ENCODE results near the gene ELMO1.

The ELMO1 gene

DNA sequence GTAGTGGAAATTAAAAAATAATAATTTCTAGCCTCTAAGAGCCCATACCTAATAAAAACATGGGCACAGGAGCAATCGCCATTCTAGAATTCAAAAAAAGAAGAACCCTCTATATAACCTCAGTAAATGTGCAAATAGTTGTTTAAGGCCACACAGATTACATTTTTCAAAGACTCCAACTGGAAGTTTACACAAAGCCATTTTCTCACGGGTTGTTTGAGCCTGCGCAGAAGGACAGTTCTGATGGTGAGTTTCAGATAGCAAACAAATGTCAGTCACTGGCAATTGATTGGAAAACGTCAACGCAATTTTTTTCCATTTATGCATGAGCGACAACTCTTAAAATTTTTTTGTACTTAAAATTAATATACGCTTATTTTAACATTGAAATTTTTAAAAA is 23.0 kb upstream of the ELMO1 start:
- no peak for DNase-seq
- Histone ChIP-seq H3K4me1 (ENCODE audit: control insufficient read depth, insufficient read depth, low read length, poor library complexity, severe bottlenecking) (no peaks in the 10 kb centered on the region), H3K36me3 (ENCODE audit: control insufficient read depth, insufficient read depth, low read length) (no peaks in the 10 kb centered on the region), H3K4me3 (ENCODE audit: insufficient read depth, low read depth, low read length, poor library complexity, severe bottlenecking) (no peak overlapping the region), H3K27me3 (replicated peaks; ENCODE audit: control insufficient read depth, insufficient read depth, low read length, poor library complexity, severe bottlenecking) (no peaks in the 10 kb centered on the region), H3K9me3 (ENCODE audit: control insufficient read depth, low read length) (no peaks in the 10 kb centered on the region), H3K27ac (ENCODE audit: insufficient read depth, low read length, poor library complexity, severe bottlenecking) (no peak overlapping the region)

DNA sequence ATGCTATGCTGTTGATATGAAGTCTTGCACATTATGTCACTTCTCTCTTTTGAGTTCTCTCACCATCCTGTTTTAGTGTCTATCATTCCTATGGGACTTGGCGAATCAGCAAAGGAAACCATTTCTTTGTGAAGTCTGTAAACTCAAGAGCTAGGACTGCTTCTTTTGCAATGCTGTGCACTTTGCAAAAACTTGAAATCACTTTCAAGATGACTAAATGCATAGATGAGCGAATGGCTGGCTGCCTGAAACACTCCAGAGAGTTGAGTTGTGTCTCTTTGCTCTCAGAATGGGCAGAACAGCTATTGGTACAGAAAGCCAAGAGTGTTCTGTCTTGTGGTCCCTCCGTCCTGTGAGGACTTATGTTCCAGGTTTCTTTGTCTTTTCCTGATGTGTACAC is 18.3 kb upstream of the ELMO1 start:
- Histone ChIP-seq H3K27ac (ENCODE audit: insufficient read depth, low read length, poor library complexity, severe bottlenecking) (no peak overlapping the region), H3K4me1 (ENCODE audit: control insufficient read depth, insufficient read depth, low read length, poor library complexity, severe bottlenecking) (no peaks in the 10 kb centered on the region), H3K36me3 (ENCODE audit: control insufficient read depth, insufficient read depth, low read length) (no peaks in the 10 kb centered on the region), H3K4me3 (ENCODE audit: insufficient read depth, low read depth, low read length, poor library complexity, severe bottlenecking) (no peak overlapping the region), H3K9me3 (ENCODE audit: control insufficient read depth, low read length) (no peaks in the 10 kb centered on the region), H3K27me3 (replicated peaks; ENCODE audit: control insufficient read depth, insufficient read depth, low read length, poor library complexity, severe bottlenecking) (no peaks in the 10 kb centered on the region)
- DNase-seq = no peak

DNA sequence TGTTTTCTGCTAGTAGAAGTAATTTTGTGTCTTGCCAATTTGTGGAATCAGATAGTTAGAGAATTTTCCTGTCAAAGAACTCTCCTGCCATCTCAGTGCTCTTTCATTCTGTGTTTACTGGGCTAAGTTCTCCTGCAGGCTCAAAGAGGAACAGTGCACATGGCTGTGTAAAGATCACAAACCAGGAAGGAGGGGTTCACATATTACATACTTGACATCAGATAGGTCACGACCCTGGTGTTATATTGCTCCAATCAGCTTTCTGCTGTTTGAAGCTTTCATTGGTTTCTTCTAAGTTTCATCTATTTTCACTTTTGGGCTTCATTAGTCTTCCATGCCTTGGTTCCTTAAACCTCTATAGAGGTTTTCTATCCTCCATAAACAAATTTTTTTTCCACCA is 13.5 kb upstream of the ELMO1 start:
- no peak for DNase-seq
- no peaks in the 10 kb centered on the region for H3K36me3 ChIP-seq (ENCODE audit: control insufficient read depth, insufficient read depth, low read length)
- H3K4me1 ChIP-seq (ENCODE audit: control insufficient read depth, insufficient read depth, low read length, poor library complexity, severe bottlenecking) = no peaks in the 10 kb centered on the region
- H3K27ac ChIP-seq (ENCODE audit: insufficient read depth, low read length, poor library complexity, severe bottlenecking) = no peak overlapping the region
- no peaks in the 10 kb centered on the region for H3K9me3 ChIP-seq (ENCODE audit: control insufficient read depth, low read length)
- no peaks in the 10 kb centered on the region for H3K27me3 ChIP-seq (replicated peaks; ENCODE audit: control insufficient read depth, insufficient read depth, low read length, poor library complexity, severe bottlenecking)
- no peak overlapping the region for H3K4me3 ChIP-seq (ENCODE audit: insufficient read depth, low read depth, low read length, poor library complexity, severe bottlenecking)

DNA sequence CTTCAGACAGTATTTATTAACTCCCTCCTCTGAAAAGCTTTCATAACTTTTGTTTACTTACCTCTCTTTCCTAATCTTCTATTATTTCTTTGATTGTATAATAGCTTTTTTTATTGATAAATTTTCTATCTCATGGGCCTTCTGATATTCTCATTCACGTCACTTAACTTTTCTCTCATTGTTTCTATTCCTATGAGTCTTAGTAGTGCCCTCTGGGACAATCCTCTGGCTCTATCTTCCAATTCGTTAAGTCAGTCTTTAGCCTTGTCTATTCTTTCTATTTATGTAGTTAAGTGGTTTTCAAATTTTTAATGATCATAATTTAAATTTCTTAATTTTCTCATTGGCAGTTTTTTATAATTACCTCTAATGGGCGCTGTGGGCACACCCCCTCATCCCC is 6.4 kb upstream of the ELMO1 start:
- no peak overlapping the region for H3K4me3 ChIP-seq (ENCODE audit: insufficient read depth, low read depth, low read length, poor library complexity, severe bottlenecking)
- H3K36me3 ChIP-seq (ENCODE audit: control insufficient read depth, insufficient read depth, low read length) = no peaks in the 10 kb centered on the region
- H3K27ac ChIP-seq (ENCODE audit: insufficient read depth, low read length, poor library complexity, severe bottlenecking) = no peak overlapping the region
- H3K9me3 ChIP-seq (ENCODE audit: control insufficient read depth, low read length) = no peaks in the 10 kb centered on the region
- DNase-seq = no peak
- H3K27me3 ChIP-seq (replicated peaks; ENCODE audit: control insufficient read depth, insufficient read depth, low read length, poor library complexity, severe bottlenecking) = no peaks in the 10 kb centered on the region
- no peaks in the 10 kb centered on the region for H3K4me1 ChIP-seq (ENCODE audit: control insufficient read depth, insufficient read depth, low read length, poor library complexity, severe bottlenecking)

DNA sequence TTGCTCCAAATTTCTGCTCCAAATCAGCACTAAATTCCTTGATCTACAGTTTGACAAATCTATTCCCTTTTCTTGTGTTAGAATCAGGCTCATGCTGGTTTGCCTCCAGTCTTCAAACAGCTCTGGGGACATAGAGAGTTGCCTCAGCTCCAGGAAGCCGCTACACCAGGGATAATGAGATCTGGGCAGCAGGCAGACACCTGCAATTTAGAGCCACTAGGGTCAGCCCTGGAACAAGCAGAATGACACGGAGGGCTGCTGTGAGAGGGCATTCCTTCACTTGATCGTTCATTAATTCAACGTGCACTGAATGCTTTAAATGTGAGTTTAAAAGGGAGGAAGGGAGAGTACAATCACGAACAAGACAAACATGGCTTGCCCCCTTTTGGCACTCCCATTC is 3.7 kb upstream of the ELMO1 start:
- H3K4me3 ChIP-seq (ENCODE audit: insufficient read depth, low read depth, low read length, poor library complexity, severe bottlenecking) = no peak overlapping the region
- no peaks in the 10 kb centered on the region for H3K27me3 ChIP-seq (replicated peaks; ENCODE audit: control insufficient read depth, insufficient read depth, low read length, poor library complexity, severe bottlenecking)
- no peaks in the 10 kb centered on the region for H3K4me1 ChIP-seq (ENCODE audit: control insufficient read depth, insufficient read depth, low read length, poor library complexity, severe bottlenecking)
- no peaks in the 10 kb centered on the region for H3K9me3 ChIP-seq (ENCODE audit: control insufficient read depth, low read length)
- H3K36me3 ChIP-seq (ENCODE audit: control insufficient read depth, insufficient read depth, low read length) = no peaks in the 10 kb centered on the region
- H3K27ac ChIP-seq (ENCODE audit: insufficient read depth, low read length, poor library complexity, severe bottlenecking) = no peak overlapping the region
- no peak for DNase-seq

DNA sequence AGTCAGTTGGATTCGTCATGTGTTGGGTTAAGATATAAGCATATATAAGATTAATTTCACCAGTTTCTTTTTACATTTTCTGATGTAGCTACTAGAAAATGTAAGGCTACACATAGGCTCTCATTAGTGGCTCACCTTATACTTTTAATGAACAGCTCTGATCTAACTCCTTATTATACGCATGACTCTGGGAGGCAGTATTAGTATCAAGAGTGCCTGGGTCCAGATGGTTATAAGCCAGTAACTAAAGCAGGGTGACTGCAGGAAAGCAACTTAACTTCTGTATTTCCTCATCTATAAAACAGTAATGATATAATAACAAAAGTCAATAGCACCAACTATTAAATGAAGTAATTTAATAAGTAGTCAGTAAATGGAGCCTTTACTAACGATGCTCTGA is 1.4 kb upstream of the ELMO1 start:
- Histone ChIP-seq H3K36me3 (ENCODE audit: control insufficient read depth, insufficient read depth, low read length) (no peaks in the 10 kb centered on the region), H3K9me3 (ENCODE audit: control insufficient read depth, low read length) (no peaks in the 10 kb centered on the region), H3K4me3 (ENCODE audit: insufficient read depth, low read depth, low read length, poor library complexity, severe bottlenecking) (peak overlapping the region; percentile 93), H3K4me1 (ENCODE audit: control insufficient read depth, insufficient read depth, low read length, poor library complexity, severe bottlenecking) (peaks cover 9% of the 10 kb centered on the region), H3K27me3 (replicated peaks; ENCODE audit: control insufficient read depth, insufficient read depth, low read length, poor library complexity, severe bottlenecking) (no peaks in the 10 kb centered on the region), H3K27ac (ENCODE audit: insufficient read depth, low read length, poor library complexity, severe bottlenecking) (peak overlapping the region; percentile 93)
- no peak for DNase-seq

DNA sequence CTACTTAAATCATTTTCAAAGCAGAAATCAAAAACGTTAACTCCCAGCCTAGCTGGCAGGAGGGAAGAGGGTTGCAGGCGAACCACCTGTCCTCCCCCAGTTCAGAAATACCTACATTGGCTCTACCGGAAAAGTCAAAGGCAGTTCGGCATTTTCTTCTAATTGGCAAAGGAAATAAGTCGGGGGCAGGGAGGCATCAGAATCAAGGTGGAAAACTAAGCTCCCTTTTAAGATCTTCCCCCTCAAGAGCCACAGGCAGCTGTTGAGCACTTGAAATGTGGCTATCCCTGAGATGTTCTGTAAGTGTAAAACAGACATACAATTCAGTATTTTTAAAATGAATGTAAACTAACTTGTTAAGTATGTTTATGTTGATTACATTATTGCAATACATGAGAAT is 957 bp upstream of the ELMO1 start:
- Histone ChIP-seq H3K9me3 (ENCODE audit: control insufficient read depth, low read length) (no peaks in the 10 kb centered on the region), H3K27ac (ENCODE audit: insufficient read depth, low read length, poor library complexity, severe bottlenecking) (peak overlapping the region; percentile 93), H3K27me3 (replicated peaks; ENCODE audit: control insufficient read depth, insufficient read depth, low read length, poor library complexity, severe bottlenecking) (no peaks in the 10 kb centered on the region), H3K36me3 (ENCODE audit: control insufficient read depth, insufficient read depth, low read length) (no peaks in the 10 kb centered on the region), H3K4me1 (ENCODE audit: control insufficient read depth, insufficient read depth, low read length, poor library complexity, severe bottlenecking) (peaks cover 9% of the 10 kb centered on the region), H3K4me3 (ENCODE audit: insufficient read depth, low read depth, low read length, poor library complexity, severe bottlenecking) (peak overlapping the region; percentile 93)
- no peak for DNase-seq

DNA sequence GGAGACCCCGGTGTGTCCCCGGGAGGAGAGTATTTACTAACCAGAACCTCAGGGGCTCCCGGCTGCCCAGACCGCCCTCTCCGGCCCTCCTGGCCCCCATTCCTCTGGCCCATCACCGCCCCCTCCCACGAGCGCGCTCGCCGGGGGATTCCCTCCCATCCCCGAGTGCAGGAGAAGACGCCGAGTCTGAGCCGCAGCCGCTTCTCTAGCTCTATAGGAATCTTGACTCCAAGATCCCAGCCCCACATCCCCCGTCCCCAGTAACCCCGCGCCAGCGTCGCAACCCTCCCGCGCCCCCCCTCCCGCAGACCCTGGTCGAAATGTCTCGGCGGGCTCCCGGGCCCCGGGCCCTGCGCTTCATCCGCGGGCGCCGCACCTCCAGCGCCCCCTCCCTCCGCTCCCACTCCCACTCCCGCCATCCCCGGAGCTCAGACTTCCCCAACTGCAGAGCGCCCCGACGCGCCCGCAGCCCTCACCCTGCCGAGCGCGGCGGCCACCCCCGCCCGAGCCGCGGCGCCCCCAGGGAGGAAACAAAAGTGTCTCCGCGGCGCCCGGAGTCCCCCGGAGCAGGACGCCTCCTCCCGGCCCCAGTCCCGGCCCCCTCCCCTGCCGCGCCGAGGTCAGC is 541 bp downstream of the ELMO1 start:
- Histone ChIP-seq H3K36me3 (ENCODE audit: control insufficient read depth, insufficient read depth, low read length) (no peaks in the 10 kb centered on the region), H3K27me3 (replicated peaks; ENCODE audit: control insufficient read depth, insufficient read depth, low read length, poor library complexity, severe bottlenecking) (no peaks in the 10 kb centered on the region), H3K4me1 (ENCODE audit: control insufficient read depth, insufficient read depth, low read length, poor library complexity, severe bottlenecking) (peaks cover 9% of the 10 kb centered on the region), H3K27ac (ENCODE audit: insufficient read depth, low read length, poor library complexity, severe bottlenecking) (peak overlapping the region; percentile 93), H3K9me3 (ENCODE audit: control insufficient read depth, low read length) (no peaks in the 10 kb centered on the region), H3K4me3 (ENCODE audit: insufficient read depth, low read depth, low read length, poor library complexity, severe bottlenecking) (peak overlapping the region; percentile 93)
- DNase-seq = peak in 2 of 3 donors; percentile 1 to 11

DNA sequence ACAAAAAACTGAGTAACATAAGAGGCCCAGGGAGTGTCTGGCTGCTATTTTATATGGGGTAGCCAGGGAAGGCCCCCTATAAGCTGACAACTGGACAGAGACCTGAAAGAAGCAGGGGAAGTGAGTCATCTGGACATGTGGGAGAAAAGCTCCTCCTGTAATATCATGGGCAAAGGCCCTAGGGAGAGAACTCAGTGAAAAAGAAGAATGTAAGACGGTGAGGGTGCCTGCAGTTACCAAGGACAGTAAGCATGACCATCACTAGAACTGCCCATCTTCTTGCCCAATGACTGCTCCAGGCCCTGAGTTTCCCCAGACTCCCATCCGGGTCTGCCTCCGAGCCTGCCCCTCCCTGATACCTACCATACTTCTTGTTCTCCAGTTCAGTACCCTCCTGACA is 2.3 kb downstream of the ELMO1 start:
- Histone ChIP-seq H3K4me3 (ENCODE audit: insufficient read depth, low read depth, low read length, poor library complexity, severe bottlenecking) (no peak overlapping the region), H3K4me1 (ENCODE audit: control insufficient read depth, insufficient read depth, low read length, poor library complexity, severe bottlenecking) (peaks cover 21% of the 10 kb centered on the region), H3K27ac (ENCODE audit: insufficient read depth, low read length, poor library complexity, severe bottlenecking) (peak overlapping the region; percentile 93), H3K36me3 (ENCODE audit: control insufficient read depth, insufficient read depth, low read length) (no peaks in the 10 kb centered on the region), H3K9me3 (ENCODE audit: control insufficient read depth, low read length) (no peaks in the 10 kb centered on the region), H3K27me3 (replicated peaks; ENCODE audit: control insufficient read depth, insufficient read depth, low read length, poor library complexity, severe bottlenecking) (no peaks in the 10 kb centered on the region)
- DNase-seq = no peak

DNA sequence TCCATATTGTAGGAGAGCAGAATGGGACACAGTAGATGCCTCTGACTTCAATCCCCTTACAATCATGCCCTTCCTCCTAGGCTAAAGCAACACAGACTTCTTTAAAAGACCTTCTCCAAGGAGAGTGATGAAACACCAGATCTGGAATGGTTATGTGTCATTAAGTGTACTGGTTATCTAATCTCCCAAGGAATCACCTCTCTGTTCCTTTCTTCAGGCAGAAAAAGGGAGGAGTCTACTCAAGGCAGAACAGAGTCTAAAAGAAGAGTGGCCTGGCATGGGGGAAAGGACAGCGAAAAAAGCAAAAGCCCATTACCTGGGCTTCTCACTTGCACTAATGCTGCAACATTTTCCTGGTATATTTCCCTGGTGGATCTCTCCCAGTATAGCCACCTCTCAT is 2.9 kb downstream of the ELMO1 start:
- Histone ChIP-seq H3K27ac (ENCODE audit: insufficient read depth, low read length, poor library complexity, severe bottlenecking) (no peak overlapping the region), H3K9me3 (ENCODE audit: control insufficient read depth, low read length) (no peaks in the 10 kb centered on the region), H3K27me3 (replicated peaks; ENCODE audit: control insufficient read depth, insufficient read depth, low read length, poor library complexity, severe bottlenecking) (no peaks in the 10 kb centered on the region), H3K4me3 (ENCODE audit: insufficient read depth, low read depth, low read length, poor library complexity, severe bottlenecking) (no peak overlapping the region), H3K36me3 (ENCODE audit: control insufficient read depth, insufficient read depth, low read length) (no peaks in the 10 kb centered on the region), H3K4me1 (ENCODE audit: control insufficient read depth, insufficient read depth, low read length, poor library complexity, severe bottlenecking) (peaks cover 27% of the 10 kb centered on the region)
- no peak for DNase-seq

Measured in effector memory CD4-positive, alpha-beta T cell (primary cell).